COR-L47 (cell line): ENCODE measurements around the gene ANKRD23.
"Not testable (repeated sequence)": the region's sequence is repeated elsewhere in the genome, so short reads cannot be mapped to it uniquely, and the experiment has no call there.

Source experiments
- DNase-seq: peaks from one replicate; lab custom pipeline; 2025; lab: John Stamatoyannopoulos, UW

ANKRD23 gene

DNA sequence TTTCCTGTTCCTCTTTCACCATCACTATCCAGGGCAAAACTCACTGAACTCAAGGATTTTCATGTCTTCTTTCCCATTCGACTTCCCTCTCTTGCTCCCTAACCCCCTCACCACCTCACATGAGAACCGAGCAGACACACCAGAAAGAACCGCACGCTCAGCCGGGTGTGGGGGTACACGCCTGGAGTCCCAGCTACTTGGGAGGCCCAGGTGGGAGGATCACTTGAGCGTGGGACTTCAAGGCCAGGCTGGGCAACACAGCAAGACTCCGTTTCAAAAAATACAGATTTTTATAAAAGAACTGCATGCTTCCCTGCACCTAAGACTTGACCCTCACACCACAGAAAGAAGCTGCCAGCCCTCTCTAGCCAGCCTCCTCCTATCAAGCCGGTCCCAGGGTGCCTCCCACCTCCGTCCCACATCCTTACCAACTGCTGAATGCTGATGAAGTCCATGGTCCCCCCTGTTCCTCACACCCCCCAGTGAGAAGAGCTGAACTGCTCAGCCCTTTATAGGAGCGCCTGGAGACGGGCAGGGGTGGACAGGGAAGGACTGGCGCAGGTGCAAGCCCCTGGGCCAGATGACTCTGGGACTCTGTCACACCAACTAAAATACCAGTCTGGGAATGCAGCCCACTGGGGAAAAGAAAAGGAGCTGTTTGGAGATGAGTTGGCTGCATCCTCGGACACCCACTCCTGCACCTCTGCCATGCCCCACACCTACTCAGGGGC, at the start of gene ANKRD23:
Gene ANKRD23, minus strand, starts transcription at position 484 of the 731 bp plus-strand sequence. Its CDS starts 29 bp downstream, at position 455.
- DNase-seq = no peak

DNA sequence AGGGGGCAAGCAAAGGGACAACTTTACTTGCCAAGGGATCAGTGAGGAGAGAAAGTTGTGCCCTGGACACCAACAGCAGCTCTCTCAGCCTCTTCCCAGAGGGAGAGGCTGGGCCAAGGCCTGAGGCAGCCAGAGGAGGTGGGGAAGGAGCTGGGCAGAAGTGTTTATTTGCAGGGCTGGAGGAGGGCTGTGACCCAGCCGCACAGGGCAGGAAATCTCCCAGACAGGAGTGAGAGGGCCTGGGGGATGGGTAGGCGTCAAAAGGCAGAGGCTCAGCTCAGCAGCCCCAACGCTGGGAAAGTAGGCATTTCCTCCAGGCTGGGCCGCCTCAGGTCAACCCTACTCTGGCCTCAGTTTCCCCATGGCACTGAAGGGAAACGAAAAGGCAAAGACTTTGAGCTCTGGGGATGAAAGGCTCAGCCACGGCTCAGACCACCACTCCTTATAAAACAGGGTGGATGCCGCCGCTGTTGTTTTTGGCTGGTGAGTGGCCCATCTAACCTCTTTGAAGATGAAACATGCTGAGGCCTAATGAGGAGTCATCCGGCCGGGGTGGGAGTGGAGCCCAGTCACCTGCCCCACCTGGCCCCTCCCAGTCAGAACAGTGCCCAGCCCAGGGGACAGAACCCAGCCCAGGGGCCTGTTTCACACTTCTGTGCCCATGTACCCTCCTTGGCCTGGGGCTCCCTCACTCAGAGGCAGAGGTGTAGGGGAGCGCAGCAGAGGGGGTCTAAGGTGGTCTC, 47.9 kb upstream of the ANKRD23 start:
- DNase-seq = no peak

DNA sequence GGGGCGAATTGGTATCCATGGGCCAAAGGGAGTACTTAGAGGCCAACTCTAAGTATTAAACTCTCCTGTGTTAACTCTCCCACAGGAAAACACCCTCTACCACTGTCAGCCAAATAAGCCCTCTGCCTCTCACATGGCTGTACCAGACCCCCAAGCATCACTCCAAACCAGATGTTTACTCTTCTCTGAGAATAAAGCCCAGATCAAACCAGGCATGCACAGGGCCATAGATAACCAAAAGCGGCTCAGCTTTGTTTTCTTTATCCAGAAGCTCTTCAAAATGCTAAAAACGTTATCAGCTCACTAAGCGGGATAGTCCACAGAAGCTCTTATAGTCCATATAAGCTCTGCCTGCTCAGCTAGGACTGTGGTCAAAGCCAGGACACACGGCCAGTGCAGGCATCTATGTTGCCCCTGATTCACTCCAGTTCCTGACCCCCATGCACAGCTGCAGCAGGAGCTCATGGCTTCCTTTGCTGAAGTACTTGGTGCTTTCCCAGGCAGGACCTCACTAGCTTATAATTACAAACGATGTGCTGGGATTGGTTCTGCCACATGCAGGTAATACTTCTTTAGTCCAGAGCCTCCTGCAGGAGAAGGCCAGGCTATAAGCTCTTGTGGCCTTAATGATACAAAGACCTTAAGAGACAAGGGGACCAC, 47.0 kb upstream of the ANKRD23 start:
- DNase-seq = no peak

DNA sequence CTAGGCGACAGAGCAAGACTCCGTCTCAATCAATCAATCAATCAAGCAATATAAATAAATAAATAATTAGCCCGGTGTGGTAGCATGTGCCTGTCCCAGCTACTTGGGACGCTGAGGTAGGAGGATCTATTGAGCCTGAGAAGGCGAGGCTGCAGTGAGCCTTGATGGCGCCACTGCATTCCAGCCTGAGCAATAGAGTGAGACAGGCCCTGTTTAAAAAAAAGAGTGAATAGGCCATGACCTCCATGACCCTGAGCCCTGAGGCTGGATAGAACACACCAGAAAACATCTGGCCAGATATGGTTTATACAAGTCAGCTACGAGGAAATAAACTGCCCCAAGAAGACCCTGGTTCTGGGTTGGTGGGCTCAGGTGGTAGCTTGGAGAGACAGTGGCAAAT, 46.4 kb upstream of the ANKRD23 start:
- no peak for DNase-seq

DNA sequence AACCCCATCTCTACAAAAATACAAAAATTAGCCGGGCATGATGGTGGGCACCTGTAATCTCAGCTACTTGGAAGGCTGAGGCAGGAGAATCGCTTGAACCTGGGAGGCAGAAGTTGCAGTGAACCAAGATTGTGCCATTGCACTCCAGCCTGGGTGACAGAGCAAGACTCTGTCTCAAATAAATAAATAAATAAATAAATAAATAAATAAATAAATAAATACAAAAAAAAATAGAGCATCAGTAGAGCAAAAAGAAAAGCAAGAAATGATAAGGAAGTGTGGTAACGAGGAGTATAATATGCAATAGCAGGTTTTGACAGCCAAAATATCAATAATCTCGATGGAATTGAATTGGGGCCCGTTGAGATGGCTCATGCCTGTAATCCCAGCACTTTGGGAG, 45.7 kb upstream of the ANKRD23 start:
- not testable (repeated sequence) for DNase-seq

DNA sequence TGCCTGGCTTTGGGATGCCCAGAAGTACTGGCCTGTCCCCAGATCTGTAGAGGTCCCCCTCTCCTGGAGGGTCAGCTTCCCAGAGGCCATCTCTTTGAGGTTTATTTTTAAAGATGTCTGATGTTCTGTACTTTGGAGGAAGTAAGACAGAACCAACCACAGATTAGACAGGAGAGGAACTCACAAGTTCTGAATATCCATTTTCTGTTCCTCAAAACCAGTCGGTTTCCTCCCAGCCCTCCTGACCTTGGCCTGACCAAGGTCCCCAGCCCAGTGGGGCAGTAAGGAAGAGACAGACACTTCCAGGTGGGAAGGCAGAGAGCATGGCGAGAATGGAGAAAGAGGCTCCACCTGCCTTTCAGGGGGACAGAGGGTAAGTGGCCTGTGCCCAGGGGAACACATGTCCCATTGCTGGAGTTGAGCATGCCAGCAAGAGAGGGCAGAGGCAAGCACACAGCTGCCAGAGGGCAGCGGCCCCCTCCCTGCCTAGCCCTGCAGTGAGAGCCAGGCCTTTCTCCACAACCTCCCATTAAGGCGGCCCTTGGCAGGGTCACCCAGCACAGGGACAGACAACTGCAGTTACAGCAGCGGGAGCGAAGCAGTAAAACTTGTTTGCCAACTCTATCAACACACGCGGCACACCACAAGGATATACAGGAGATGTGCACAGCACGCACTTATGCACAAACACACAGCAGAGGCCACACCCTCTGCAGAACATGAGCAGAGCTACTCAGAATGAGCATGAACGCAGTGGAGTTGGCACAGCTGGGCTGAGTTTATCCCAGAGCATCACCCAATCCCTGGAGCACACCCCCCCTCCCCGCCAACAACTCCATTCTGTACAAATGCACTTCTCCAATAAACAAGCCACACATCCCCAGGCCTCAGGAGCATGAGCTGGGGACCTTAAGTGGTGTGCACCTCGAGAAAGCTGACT, 44.5 kb upstream of the ANKRD23 start:
- no peak for DNase-seq

DNA sequence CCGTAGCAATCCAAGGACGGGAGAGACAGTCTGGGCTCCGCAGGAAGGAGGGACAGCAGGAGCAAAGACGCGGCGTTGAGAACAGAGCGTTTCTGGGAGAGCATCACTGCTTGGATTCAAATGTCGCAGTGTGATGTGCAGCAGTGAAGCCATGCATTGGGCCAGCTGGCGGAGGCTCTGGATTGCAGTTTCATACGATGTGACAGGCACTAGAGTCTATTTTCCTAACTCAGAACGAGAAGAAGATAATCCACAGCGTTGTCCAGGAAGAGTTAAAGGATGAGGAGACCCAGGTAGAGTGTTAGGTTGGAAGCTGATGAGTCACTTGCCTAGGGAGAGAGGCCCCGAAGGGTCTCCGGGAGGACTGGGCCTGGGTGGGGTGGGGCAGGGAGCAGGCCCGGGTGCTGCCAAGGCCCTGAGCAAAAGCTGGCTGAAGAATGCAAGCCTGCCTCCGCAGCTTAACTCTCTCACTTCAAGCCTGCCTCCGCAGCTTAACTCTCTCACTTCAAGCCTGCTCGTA, 43.7 kb upstream of the ANKRD23 start:
- DNase-seq = no peak

DNA sequence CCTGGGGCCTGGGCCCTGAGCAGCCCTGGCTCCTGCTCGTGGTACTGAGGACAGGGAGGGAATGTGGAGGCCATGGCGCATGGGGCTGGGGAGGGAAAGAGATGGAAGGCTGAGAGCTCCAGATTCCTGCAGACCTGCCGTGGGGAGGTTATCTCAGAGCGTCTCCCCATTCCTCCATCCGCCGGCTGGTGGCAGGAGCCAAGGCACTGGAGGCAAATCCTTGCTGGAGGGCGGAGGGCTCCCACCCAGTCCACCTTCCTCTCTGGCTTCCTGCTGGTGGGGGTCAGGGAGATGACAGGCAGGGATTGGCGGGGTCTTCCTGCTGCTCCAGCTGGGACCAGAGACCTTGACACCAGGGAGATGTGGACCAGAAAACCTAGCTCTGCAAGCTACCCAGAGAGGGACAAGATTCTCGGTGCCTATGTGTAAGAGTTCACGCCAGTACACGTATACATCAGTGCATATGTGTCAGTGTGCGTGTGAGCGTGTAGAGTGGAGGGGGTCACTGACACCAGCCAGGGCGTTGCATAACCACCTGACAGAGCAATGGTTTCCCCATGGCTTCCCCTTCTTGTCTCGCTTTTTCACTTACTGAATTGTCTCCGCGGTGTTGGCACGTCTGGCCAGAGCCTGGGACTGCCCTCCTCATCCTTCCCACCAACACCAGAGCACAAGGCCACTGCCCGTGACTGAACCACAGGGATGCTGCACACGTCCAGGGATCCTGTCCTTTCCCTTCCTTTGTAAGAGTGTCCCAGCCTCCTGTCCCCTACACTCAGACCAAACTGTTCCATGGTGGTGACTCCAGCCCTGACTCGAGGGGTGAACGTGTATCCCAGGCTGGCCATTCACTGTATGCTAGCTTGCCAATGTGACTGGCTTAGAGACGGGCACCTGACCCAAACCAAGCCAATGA, 41.9 kb upstream of the ANKRD23 start:
- DNase-seq = no peak

DNA sequence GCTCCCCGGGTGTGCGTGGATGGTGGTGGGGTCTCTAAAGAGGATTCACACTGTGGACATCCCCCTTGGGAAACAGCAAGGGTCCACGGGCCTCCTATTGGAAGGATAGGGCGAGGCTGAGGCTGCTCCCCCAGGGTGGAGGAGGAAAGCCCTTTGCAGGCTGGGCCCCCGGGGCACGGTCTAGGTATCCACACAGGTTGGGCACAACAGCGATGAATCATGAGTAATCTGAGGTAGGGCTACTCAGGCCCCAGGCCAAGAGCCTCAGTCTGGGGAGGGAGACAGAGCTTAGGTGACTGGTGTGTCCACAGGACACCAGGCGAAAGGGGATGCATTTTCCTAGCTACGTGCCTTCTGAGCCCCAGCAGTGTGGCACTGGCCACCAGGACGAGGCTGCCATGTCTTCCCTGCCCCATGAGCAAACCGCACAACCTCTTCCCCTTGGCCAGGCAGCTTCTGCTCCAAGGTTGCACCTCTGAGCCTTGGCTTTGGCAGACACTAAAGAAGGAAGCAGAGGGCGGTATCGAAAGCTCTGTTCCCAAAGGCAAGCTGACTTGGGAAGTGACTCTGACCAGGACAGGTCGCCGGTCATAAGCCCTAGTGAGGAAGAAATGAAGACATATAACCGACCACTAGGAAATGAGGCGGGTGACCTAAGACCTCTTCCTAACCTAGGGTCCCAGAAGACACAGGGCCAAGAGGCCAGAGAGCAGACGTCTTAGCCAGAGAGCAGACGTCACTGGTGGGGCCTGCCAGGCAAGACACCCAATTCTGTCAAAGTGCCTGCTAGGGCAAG, 40.7 kb upstream of the ANKRD23 start:
- no peak for DNase-seq

DNA sequence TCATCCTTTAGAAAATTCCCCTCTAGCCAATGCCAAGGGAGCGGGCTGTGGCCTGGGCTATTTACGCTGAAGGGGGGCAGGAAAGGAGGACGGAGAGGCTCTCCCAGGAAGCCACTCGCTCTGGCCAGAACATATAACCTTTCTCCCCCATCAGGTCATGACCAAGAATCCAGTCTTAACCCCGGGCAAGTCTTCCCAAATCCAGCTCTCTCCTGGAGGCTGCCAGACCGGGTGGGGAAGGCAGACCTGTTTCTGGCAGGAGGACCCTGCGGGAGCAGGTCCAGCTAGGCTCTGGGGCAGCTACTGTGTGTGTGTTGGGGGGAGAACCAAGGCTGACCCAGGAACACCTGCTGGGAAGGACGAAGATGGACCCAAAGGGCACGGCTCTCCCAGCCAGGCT, 39.5 kb upstream of the ANKRD23 start:
- no peak for DNase-seq

DNA sequence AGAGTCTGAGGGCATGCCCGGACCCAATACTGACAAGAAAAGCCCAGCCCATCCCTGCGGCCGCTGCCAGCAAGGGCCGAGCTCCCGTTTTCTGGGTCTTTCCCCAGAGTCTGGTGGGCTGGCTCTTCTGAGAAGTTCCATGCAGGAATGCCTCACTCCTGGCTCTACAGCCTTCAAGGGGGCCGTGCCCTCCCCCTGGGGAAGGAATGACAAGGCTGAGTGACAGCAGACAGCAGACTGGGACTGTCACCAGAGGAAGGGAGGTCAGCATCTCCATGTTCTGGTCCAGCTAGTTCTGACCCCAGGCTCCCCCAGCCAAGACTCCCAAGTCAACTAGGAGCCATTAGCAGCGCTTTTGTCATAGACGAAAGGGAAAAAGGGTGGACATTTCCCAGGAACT, 39.1 kb upstream of the ANKRD23 start:
- DNase-seq = no peak

DNA sequence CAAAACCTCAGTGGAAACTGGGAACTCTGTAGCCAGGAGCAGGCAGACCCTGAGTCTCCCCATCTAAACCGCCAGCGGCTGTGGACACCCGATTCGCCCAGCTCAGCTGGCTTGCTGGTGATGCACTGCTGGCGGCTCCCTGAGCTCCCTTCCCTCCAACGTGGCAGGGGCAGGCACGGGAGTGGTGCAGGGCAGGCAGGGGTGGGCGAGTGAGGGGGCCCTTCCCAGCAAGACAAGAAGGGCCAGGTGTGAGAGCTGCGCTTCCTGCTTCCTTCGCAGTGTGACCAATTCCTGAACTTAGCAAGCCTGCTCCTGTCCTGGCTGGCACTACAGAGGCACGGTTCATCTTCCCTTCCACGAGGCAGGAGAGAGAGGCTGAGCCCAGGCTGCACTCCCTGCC, 38.4 kb upstream of the ANKRD23 start:
- no peak for DNase-seq

DNA sequence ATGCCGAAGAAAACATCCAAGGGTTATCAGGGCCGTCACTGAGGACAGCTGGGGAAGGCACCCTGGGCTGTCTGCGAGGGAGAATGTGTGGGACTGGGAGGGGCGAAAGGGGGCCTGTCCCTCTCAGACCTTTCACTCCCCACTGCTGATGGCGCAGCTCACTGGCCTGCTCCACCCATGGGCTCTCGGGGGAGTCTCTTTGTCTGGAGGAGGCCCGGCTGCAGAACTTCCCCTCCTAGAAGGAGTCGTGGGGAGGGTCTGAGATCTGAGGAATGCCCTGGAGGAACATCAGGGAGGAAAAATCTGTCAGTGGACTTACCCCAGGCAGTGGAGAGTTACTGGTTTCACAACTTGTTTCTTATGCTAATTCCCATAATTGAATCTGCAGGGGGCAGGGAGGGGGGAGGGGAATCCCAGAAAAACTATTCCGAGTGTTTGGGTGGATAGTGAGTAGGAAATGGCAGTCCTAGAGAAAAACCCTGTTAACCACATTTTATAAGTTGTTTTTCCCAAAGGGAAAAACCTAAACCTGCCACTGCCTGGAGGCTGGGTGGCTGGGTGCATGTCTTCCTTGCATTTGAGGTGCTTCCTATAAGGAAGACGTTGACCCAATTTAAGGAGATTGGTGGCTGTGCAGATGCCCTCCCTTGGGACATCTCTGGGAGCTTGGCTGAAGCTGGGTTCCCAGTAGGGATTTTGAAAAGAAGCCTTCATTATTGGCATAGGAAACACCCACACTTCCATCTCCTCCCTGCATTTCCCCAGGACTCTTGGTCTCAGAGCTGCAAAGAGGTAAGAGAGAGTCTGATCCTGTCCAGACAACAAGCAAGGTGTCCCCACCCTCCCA, 37.8 kb upstream of the ANKRD23 start:
- no peak for DNase-seq

DNA sequence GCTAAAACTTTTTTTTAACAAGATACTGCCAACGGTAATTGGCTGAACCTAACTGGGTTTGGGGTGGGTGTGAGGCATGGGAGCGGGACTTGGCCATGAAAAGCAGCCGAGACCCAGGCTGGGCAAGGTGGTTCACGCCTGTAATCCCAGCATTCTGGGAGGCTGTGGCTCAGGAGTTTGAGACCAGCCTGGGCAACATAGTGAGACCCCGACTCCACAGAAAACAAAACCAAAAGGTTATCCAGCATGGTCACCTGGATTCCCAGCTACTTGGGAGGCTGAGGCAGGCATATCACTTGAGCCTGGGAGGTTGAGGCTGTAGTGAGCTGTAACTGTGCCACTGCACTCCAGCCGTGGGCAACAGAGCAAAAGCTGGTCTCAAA, 37.1 kb upstream of the ANKRD23 start:
- DNase-seq = no peak

DNA sequence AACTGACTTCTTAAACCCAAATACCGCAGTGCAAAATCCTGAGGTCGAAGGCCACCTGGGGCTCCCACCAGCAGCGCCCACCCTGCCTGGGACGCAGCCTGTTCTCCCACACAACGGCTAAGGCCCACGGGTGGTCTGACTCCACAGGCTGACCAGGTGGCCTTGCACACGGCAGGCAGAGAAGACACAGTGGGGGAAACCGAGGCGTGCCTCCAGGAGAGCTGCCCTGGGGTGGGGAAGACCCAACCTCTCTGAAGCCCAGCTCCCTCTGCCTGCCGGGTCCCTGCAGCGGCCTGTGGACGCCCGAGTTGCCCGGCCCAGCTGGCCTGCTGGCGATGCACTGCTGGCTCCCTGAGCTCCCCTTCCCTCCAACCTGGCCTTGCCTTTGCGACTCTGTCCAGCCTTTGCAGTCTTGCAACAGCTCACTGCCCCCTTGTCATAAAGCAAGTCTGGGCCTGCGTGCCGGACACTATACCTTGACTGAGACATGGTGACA, 35.8 kb upstream of the ANKRD23 start:
- DNase-seq = no peak

DNA sequence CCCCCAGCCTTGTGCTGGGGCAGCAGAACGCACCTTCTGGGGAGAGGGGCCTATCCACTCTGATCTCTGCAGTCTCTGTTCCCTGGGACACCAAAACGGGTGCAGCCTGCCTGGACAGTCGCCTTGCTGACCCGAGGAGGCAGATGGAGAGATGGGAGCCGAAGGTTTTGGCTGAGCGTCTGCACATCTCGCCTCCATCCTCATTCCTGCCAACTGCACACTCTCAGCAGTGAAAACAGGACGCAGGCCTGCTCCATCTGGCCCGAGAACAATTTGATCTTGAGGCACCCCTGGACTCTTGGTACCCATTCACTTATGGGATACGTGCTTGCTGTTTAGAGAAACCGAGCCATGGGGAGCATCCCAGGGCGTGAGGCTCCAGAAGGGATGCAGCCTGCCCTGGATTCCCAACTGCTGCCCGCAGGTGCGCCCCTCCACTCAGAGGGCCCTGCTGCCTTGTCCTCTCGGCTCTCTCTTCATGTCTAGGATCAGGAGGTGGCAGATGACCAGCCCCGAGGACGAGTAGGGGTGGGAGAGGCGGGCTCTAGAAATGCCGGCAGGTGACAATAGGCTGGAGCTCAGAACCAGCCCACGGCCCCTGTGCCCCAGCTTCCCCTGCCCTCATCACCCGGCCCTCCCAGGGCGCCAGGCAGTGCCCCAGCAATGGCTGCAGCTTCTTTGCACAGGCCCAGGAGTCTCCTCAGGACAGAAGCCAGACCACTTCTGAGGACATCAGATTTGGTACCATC, 35.1 kb upstream of the ANKRD23 start:
- no peak for DNase-seq

DNA sequence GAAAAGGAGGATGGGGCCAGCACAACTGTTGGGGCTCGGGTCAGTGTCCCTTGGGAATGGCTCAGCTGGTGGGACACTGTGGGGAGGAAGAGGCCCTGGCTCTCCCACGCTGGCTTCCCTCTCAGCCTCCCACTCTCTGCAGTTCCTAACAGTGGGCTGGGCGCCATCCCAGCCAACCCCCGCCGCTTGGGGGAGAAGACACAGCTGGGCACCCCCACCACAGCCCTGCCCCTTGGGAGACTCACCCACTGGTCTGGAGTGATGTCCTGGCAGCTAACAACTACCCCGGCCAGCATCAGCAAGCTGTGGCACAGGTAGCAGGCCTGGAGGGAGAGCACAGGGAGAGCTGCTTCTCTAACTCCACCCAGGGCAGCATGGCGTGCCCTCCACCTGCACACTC, 34.4 kb upstream of the ANKRD23 start:
- no peak for DNase-seq

DNA sequence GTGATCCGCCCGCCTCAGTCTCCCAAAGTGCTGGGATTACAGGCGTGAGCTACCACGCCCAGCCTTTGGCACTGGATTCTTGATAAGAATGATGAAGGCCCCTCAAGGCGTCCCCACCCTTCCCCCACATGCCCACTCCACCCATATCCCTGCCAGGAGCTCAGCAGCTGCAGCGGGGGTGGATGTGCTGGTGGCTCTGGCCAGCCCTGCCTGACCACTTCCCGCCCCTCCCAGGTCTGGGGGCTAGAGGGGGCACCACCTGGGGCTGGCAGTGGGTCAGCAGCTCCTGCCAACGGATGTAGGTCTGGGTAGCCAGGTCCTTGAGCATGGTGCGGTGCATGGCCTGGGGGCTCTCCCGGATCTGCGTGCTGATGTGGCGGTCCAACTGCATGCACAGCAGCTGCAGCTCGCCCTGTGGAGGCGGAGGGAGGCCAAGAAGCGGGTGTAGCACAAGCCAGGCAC, 33.8 kb upstream of the ANKRD23 start:
- DNase-seq = no peak
